ENCODE results near the gene CCDC124.

The CCDC124 gene

GRCh38 chr19:17936379-17936778 lies 3.6 kb downstream of the CCDC124 start:
- DNase-seq, result no peak

GRCh38 chr19:17937371-17937900 lies 4.6 kb downstream of the CCDC124 start:
- DNase-seq, result no peak

GRCh38 chr19:17938092-17938845 lies 5.5 kb downstream of the CCDC124 start:
- DNase-seq, result peak; percentile 90

- DNase-seq, result no peak
Observed at GRCh38 chr19:17942181-17942580, 9.4 kb downstream of the CCDC124 start.

- peak; percentile 59 for DNase-seq
Observed at GRCh38 chr19:17942582-17943273, 9.9 kb downstream of the CCDC124 start.

- peak; percentile 59 for DNase-seq
Observed at GRCh38 chr19:17943274-17944221, 10.7 kb downstream of the CCDC124 start.

- DNase-seq, result no peak
Observed at GRCh38 chr19:17944301-17944700, 11.5 kb downstream of the CCDC124 start.

- peak; percentile 82 for DNase-seq
Observed at GRCh38 chr19:17946965-17947784, 14.4 kb downstream of the CCDC124 start.

- peak; percentile 100 for DNase-seq
Observed at GRCh38 chr19:17947815-17948513, 15.1 kb downstream of the CCDC124 start.

GRCh38 chr19:17948514-17948900 lies 15.7 kb downstream of the CCDC124 start:
- peak; percentile 98 for DNase-seq

GRCh38 chr19:17948931-17949930 lies 16.4 kb downstream of the CCDC124 start:
- DNase-seq, result peak; percentile 94

- peak; percentile 89 for DNase-seq
Observed at GRCh38 chr19:17949956-17950309, 17.1 kb downstream of the CCDC124 start.

- DNase-seq, result peak; percentile 92
Observed at GRCh38 chr19:17950310-17951156, 17.7 kb downstream of the CCDC124 start.

GRCh38 chr19:17951157-17951989 lies 18.6 kb downstream of the CCDC124 start:
- DNase-seq, result peak; percentile 72

GRCh38 chr19:17951990-17952976 lies 19.5 kb downstream of the CCDC124 start:
- peak; percentile 78 for DNase-seq

- peak; percentile 44 for DNase-seq
Observed at GRCh38 chr19:17953316-17953801, 20.5 kb downstream of the CCDC124 start.

GRCh38 chr19:17953869-17954268 lies 21.1 kb downstream of the CCDC124 start:
- peak; percentile 93 for DNase-seq

All from NCI-H82 (cell line).